Activated CD8-positive, alpha-beta memory T cell treated with anti-CD3 and anti-CD28 coated beads, Interleukin-2, amount 50 U/mL, for 48 hours (primary cell): Measurements from ENCODE around the gene OR6C75.
"Not testable (repeated sequence)": the region's sequence is repeated elsewhere in the genome, so short reads cannot be mapped to it uniquely, and the experiment has no call there.

Experiments
- DNase-seq: peaks from one replicate; pipeline ENCODE4 v3.0.0-alpha.2; 2020

Gene OR6C75

GRCh38 chr12:55362675-55363074, at the start of gene OR6C75:
Gene OR6C75, plus strand, starts transcription at chr12:55362975. Its CDS starts 2,136 bp downstream, at chr12:55365111.
- DNase-seq: no peak

DNA sequence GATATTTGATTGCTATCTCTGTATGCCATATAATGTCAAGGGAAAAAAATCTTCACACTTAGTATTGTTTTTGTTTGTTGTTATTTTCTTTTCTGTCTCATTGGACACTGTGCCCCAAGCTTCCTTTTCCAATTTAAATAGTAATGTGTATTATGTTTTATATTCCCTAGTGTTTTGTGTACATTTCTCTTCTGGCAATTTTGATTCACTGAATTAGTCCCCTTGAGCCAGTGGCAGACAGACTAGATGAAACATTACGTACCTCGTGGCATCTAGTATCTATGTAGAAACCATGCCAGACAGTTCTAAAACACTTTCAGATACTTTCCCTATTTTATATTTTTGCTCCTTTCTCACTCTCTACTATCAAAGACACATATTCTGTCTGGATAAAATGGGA, 48.7 kb upstream of the OR6C75 start, which contains the start of gene OR6C1:
TSS of gene OR6C1 (plus strand) at position 301 of the 400 bp plus-strand sequence. CDS start 6,257 bp downstream, outside the sequence.
- DNase-seq: no peak

GRCh38 chr12:55320201-55320600, 42.6 kb upstream of the OR6C75 start:
- no peak for DNase-seq

DNA sequence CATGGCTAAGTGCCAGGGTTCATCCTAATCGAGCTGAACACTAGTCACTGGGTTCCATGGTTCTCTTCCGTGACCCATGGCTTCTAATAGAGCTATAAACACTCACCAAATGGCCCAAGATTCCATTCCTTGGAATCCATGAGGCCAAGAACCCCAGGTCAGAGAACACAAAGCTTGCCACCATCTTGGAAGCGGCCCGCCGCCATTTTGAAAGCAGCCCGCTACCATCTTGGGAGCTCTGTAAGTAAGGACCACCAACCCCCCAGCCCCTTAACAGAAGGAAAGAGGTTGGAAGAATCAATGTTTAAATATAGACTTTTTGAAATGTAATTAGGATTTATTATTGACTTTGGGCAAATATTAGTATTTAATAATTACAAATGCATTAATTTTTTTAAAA, 37.0 kb upstream of the OR6C75 start:
- DNase-seq: not testable (repeated sequence)

DNA sequence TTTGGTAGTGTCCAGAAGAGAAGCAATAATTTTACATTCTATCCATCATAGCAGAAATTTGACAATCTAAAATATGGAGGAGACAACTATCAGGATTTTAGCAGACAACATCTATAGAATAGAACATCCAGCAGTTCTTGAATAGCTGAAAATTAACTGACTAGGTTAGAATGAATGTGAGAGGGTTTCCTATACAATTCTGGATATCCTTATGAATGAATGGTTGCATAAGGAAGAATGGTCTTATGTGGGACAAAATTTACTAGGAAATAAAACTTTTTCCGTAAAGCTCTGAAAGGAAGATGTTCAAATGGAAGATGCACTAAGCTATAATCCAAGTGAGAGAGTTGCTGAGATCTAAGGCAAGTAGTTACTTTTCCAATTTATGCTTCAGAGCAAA, 32.3 kb upstream of the OR6C75 start, which contains the start of gene OR6C3:
TSS of gene OR6C3 (plus strand) at position 301 of the 400 bp plus-strand sequence. CDS start 955 bp downstream, outside the sequence.
- DNase-seq: no peak

DNA sequence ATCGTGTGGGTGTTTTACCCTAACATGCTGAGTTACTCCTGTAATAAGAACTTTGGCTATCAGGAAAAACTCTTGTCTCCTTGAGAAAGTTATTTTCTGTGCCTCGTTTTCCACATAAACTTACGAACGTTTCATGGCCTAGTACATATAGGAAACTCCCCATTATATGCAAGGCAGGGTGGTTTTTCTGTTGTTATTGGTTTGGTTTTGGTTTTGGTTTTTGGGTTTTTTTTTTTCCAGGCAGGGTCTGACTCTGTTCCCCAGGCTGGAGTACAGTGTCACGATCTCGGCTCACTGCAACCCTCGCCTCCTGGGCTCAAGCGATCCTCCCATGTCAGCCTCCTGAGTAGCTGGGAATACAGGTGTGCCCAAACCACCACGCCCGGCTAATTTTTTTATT, 26.8 kb upstream of the OR6C75 start:
- no peak for DNase-seq

- DNase-seq: not testable (repeated sequence)
These were observed 7.4 kb upstream of the OR6C75 start for GRCh38 chr12:55355338-55355737.

GRCh38 chr12:55365086-55365485, 2.3 kb downstream of the OR6C75 start:
- no peak for DNase-seq

DNA sequence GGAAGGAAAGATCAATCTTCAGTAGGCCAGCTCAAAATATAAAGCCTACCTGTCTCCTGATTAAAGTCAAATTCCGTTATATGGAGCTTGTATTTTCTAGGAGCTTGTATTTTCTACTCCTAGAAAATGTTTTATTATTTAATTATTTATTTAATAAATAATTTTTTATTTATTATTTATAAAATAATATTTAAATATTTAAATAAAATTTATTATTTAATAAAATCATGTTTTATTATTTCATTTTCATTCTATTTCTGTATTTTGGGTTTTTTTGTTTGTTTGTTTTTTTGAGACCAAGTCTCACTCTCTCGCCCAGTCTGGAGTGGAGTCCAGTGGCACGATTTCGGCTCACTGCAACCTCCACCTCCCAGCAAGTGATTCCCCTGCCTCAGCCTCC, 9.7 kb downstream of the OR6C75 start:
- DNase-seq: no peak

DNA sequence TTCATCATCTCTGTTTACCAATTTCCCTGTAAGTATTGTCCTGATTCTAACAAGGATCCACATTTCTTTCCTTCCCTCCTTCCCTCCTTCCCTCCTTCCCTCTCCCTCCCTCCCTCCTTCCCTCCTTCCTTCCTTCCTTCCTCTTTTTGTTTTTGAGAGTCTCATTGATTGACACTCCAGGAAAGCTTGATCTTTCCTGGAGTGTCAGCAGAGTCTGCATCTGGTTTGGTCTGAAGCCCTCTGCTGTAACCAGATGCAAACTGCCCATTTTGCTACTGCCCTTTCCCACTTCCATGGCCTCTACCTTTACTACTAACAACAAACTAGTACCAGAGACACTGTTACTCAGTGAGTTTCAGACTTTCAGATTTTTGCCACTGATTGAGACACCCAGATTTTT, 23.1 kb downstream of the OR6C75 start:
- DNase-seq: no peak

DNA sequence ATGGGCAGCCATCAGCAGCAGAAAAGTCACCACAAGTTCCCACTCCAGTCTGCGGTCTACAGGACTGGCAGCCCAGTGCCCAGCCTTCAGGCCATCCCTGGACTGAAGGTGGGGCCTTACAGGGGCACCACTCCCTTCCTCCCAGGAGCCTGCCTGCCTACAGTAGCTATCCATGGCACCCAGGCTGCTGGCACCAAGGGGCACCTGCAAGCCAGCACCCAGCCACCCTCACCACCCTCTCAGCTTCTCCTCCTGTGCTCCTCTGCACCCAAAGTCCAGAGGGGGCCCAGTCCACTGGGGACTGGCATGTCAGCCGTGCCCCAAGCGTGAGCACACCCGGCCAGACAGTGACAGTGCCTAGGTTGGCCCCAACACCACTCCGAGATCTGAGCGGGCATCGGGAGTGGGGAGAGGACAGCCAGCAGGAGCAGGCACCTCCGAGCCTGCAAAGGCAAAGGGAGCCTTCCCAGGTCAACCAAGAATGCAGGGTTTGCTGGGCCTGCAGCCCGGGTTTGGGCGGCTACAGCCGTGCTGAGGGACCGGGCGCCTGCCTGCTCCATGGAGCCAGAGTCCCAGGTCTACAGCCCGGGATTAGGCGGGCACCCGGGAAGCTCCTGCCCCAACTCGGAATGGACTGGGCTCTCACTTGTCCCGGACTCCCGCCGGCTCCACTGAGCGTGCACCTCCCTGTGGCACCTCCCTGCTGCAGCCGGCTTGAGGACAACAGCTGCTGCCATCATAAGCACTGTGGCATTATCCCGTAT, 29.4 kb downstream of the OR6C75 start:
- DNase-seq: no peak

- DNase-seq: no peak
These were observed 33.6 kb downstream of the OR6C75 start for GRCh38 chr12:55396326-55396725.

- DNase-seq: no peak
These were observed 37.5 kb downstream of the OR6C75 start, which contains the start of gene OR6C65 for GRCh38 chr12:55400229-55400628. Gene OR6C65, plus strand, starts transcription at chr12:55400529. Its CDS starts 0 bp downstream, at chr12:55400529.

DNA sequence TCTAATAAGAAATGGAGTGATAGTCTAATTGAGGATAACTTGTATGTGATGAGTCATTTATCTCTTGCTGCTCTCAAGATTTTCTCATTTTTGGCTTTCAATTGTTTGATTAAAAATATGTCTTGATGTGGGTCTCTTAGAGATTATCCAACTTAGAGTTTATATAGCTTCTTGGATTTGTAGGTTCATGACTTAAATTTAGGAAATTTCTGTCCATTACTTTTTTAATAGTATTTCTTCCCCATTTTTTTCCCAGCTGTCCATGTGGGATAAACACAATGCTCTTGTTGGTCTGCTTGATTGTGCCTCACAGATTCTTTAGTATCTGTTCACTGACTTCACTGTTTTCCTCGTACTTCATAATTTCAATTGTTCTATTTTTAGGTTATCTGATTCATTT, 45.1 kb downstream of the OR6C75 start:
- DNase-seq: no peak

DNA sequence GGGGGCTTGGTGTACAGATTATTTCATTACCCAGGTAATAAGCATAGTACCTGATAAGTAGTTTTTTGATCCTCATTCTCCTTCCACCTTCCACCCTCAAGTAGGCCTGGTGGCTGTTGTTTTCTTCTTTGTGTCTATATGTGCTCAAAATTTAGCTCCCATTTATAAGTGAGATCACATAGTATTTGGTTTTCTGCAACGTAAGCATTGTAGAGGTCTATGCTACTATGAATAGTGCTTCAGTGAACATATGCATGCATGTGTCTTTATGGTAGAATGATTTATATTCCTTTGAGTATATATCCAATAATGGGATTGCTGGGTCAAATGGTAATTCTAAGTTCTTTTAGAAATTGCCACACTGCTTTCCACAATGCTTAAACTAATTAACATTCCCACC, 46.4 kb downstream of the OR6C75 start:
- not testable (repeated sequence) for DNase-seq

DNA sequence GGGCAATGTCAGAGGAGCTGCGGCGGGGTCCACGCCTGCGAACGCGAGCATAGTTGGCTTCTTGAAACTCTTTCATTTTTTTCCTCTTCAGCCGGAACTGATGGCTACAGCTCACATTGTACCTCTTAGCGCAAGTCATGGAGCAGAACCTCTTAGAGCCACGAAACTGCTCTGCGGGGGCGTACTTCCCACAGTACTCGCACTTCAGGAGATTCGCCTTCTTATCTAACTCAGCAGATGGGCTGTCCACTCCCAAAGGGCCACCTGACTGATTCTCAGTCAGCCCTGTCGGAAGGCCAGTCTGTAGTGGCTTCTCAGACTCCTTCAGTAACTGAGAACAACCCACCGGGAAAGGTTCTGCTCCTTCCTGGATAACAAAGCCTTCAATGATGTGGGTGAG, 49.4 kb downstream of the OR6C75 start:
- not testable (repeated sequence) for DNase-seq

DNA sequence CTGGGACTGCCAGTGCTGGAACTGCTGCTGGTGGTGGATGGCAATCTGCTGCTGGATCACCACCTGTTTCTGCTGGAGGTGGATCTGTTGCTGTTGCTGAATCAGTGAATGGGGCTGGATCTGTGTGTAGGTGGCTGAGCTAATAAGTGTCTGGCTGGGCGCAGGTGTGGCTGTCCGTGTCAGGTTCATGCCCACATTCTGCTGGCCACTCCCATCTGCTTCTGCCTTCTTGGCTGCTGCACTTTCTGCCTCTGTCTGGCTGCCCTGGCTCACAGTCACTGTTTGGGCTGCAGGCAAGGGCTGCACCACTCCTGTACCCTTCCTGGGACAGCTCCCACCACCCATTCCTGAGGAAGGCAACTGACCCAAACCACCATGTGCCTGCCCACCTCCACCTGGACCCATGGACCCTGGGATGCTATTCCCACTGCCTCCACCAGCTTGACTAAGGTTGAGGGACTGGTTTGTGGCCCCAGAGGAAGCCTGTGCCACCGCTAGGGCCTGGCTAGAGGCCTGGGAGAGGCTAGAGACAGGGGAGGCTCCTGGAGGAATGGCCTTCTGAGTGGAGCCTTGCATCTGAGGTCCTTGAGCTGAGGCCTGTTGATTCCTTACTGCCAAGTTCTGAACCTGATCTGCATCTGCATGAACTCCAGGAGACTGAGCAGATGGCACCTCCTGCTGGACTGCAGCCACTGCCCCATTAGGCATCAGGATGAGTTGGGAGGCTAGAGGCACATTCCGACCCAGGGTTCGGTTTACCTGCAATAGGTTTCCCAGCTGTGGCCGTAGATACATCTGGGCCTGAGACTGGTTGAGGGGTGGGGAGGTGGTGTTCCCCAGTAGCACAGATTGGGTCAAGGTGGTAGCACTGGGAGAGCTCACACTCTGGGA, 51.0 kb downstream of the OR6C75 start:
- not testable (repeated sequence) for DNase-seq

- not testable (repeated sequence) for DNase-seq
These were observed 51.6 kb downstream of the OR6C75 start for GRCh38 chr12:55414396-55414823.

GRCh38 chr12:55414889-55415288, 52.1 kb downstream of the OR6C75 start:
- DNase-seq: not testable (repeated sequence)

DNA sequence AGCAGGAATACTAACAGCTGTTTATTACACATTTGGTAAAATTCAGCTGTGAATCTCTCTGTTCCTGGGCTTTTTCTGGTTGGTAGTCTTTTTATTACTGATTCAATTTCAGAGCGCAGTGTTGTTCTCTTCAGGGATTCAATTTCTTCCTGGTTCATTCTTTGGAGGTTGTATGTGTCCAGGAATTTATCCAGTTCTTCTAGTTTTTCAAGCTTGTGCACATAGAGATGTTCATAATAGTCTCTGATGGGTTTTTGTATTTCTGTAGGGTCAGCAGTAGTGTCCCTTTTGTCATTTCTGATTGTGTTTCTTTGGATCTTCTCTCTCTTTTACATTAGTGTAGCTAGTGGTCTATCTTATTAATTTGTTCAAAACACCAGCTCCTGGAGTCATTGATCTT, 54.2 kb downstream of the OR6C75 start:
- no peak for DNase-seq
